ENCODE measurements around the gene MEX3D. TPM values are rescaled to one million over a fixed set of nuclear protein-coding genes. Genes with fewer than 3 reads are reported as not detected.
A peak's percentile ranks its signal among the peaks of the same experiment; 100 is the strongest.

MEX3D gene
- total RNA-seq = 33.0 and 40.1 TPM in 2 replicates
- 5.3 and 6.3 TPM in 2 replicates for polyA plus RNA-seq
- polyA plus RNA-seq (2012) = 10.3 and 15.2 TPM in 2 replicates
- 3.8 and 4.1 TPM in 2 replicates for polyA minus RNA-seq (ENCODE audit: low replicate concordance)

DNA sequence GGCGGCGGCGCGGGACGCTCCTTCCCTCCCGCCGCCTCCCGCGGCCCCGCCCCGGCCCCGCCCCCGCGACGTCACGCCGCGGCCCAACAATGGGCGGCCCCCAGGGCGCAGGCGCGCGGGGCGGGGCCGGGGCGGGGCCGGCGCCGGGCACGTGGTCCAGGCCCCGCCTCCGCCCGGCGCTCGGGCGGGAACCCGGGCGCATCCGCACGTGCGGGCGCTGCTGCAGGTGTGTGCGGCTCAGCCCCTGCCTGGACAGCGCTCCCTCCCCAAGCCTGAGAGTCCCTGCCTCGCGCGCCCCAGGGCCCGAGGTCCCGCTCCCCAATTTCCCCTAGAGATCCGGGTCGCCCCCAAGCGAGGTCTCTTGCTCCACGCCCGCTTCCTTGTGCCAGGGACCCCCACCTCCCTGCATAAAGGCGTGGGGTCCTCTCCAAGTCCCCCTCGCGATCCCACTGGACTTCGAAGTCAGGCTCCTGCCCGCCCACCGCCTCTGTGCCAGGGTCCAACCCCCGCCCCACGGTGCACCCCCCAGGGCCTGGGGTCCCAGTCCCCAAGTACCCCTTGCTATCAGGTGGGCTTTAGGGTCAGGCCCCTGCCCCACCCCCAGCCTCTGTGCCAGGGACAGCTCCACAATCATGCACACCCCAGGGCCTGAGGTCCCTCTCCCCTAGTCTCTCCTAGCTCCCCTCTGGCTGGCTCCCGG, at the start of gene MEX3D:
Gene MEX3D (minus strand): TSS at position 6 of the 700 bp plus-strand sequence. CDS start 267 bp downstream, outside the sequence.
- Histone ChIP-seq H3K9ac (ENCODE audit: insufficient read depth, low read length) (peak within 1 kb of the TSS; percentile 89), H3K27ac (ENCODE audit: insufficient read depth, low read length) (peak within 1 kb of the TSS; percentile 83), H3K4me2 (ENCODE audit: extremely low read depth, insufficient read depth, low read length) (no peak within 1 kb of the TSS), H2AFZ (ENCODE audit: low read length) (no peak within 1 kb of the TSS), H3K9me3 (ENCODE audit: control insufficient read depth, insufficient read depth, low read depth, low read length) (no peaks in the 10 kb centered on the region), H3K4me3 (replicated peaks in 1 of 4; ENCODE audit: control extremely low read depth in 1 of 4, insufficient read depth in 1 of 4, low read depth in 3 of 4, low read length in 4 of 4) (peak within 1 kb of the TSS; percentile 42 to 84 (median 62)), H3K27me3 (ENCODE audit: control insufficient read depth, insufficient read depth, low read length) (no peaks in the 10 kb centered on the region), H3K4me1 (ENCODE audit: control insufficient read depth, extremely low read depth, insufficient read depth, low read length) (peaks cover 7% of the 10 kb centered on the region), H4K20me1 (ENCODE audit: control insufficient read depth, extremely low read depth, insufficient read depth, low read length) (no peaks in the 10 kb centered on the region), H3K36me3 (ENCODE audit: control insufficient read depth, insufficient read depth, low read length) (no peaks in the 10 kb centered on the region), H3K79me2 (ENCODE audit: control insufficient read depth, insufficient read depth, low read length) (peaks cover 34% of the 10 kb centered on the region)
- no peak for TF ChIP-seq EZH2 (IDR thresholded peaks at IDR 0.05; ENCODE audit: low read length, missing control alignments)
- TF ChIP-seq, protein P1, sequence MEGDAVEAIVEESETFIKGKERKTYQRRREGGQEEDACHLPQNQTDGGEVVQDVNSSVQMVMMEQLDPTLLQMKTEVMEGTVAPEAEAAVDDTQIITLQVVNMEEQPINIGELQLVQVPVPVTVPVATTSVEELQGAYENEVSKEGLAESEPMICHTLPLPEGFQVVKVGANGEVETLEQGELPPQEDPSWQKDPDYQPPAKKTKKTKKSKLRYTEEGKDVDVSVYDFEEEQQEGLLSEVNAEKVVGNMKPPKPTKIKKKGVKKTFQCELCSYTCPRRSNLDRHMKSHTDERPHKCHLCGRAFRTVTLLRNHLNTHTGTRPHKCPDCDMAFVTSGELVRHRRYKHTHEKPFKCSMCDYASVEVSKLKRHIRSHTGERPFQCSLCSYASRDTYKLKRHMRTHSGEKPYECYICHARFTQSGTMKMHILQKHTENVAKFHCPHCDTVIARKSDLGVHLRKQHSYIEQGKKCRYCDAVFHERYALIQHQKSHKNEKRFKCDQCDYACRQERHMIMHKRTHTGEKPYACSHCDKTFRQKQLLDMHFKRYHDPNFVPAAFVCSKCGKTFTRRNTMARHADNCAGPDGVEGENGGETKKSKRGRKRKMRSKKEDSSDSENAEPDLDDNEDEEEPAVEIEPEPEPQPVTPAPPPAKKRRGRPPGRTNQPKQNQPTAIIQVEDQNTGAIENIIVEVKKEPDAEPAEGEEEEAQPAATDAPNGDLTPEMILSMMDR (conservative IDR thresholded peaks at IDR 0.05 in 1 of 2, IDR thresholded peaks at IDR 0.05 in 1 of 2; ENCODE audit: low read depth in 1 of 2, low read length in 2 of 2) = no peak
- DNase-seq (ENCODE audit: low read depth in 2 of 2) = peak; percentile 43 to 54

DNA sequence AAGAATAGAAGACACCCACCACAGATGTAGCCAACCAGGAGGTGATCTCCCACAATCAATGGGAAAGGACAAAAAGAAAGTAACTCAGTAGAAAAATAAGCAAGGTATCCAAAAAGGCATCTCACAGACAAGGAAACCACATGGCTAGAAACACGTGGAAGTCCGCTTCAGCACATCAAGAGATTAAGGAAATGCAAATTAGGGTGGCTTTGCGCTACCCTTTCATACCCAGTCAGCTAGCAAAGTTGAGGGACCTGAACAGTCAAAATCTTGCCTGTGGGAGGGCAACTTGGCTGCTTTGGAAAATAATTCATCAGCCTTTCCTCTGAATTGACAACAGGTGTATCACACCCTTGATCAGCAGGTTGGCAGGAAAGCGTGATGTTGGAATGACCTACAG, 48.8 kb upstream of the MEX3D start:
- H3K4me2 ChIP-seq (ENCODE audit: extremely low read depth, insufficient read depth, low read length) = no peak overlapping the region
- no peaks in the 10 kb centered on the region for H3K9me3 ChIP-seq (ENCODE audit: control insufficient read depth, insufficient read depth, low read depth, low read length)
- no peak overlapping the region for H3K4me3 ChIP-seq (replicated peaks in 1 of 4; ENCODE audit: control extremely low read depth in 1 of 4, insufficient read depth in 1 of 4, low read depth in 3 of 4, low read length in 4 of 4)
- no peak for DNase-seq (ENCODE audit: low read depth in 2 of 2)
- H4K20me1 ChIP-seq (ENCODE audit: control insufficient read depth, extremely low read depth, insufficient read depth, low read length) = no peaks in the 10 kb centered on the region
- no peak for TF ChIP-seq EZH2 (IDR thresholded peaks at IDR 0.05; ENCODE audit: low read length, missing control alignments)
- no peak overlapping the region for H2AFZ ChIP-seq (ENCODE audit: low read length)
- no peak overlapping the region for H3K27ac ChIP-seq (ENCODE audit: insufficient read depth, low read length)
- peaks cover 40% of the 10 kb centered on the region for H3K36me3 ChIP-seq (ENCODE audit: control insufficient read depth, insufficient read depth, low read length)
- H3K79me2 ChIP-seq (ENCODE audit: control insufficient read depth, insufficient read depth, low read length) = no peaks in the 10 kb centered on the region
- no peaks in the 10 kb centered on the region for H3K27me3 ChIP-seq (ENCODE audit: control insufficient read depth, insufficient read depth, low read length)
- H3K9ac ChIP-seq (ENCODE audit: insufficient read depth, low read length) = no peak overlapping the region
- H3K4me1 ChIP-seq (ENCODE audit: control insufficient read depth, extremely low read depth, insufficient read depth, low read length) = no peaks in the 10 kb centered on the region

DNA sequence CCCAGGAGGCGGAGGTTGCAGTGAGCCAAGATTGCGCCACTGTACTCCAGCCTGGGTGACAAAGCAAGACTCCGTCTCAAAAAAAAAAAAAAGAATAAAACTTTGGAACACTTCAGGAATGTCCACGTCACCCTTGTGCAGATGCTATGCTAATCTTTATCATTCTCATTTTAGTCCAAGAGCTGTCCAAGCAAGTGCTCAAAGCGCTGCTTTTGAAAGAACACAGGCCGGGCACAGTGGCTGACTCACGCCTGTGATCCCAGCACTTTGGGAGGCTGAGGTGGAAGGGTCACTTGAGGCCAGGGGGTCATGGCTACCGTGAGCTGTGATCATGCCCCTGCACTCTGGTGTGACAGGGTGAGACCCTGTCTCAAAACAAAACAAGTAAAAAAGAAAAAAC, 48.3 kb upstream of the MEX3D start:
- DNase-seq (ENCODE audit: low read depth in 2 of 2) = peak; percentile 36 to 60

More for the DNA sequence above, 48.3 kb upstream of the MEX3D start:
- Histone ChIP-seq H3K79me2 (ENCODE audit: control insufficient read depth, insufficient read depth, low read length) (no peaks in the 10 kb centered on the region), H3K9me3 (ENCODE audit: control insufficient read depth, insufficient read depth, low read depth, low read length) (no peaks in the 10 kb centered on the region), H3K4me1 (ENCODE audit: control insufficient read depth, extremely low read depth, insufficient read depth, low read length) (no peaks in the 10 kb centered on the region), H3K27me3 (ENCODE audit: control insufficient read depth, insufficient read depth, low read length) (no peaks in the 10 kb centered on the region), H3K4me2 (ENCODE audit: extremely low read depth, insufficient read depth, low read length) (no peak overlapping the region), H2AFZ (ENCODE audit: low read length) (no peak overlapping the region), H3K27ac (ENCODE audit: insufficient read depth, low read length) (no peak overlapping the region), H4K20me1 (ENCODE audit: control insufficient read depth, extremely low read depth, insufficient read depth, low read length) (no peaks in the 10 kb centered on the region), H3K36me3 (ENCODE audit: control insufficient read depth, insufficient read depth, low read length) (peaks cover 41% of the 10 kb centered on the region), H3K9ac (ENCODE audit: insufficient read depth, low read length) (no peak overlapping the region), H3K4me3 (replicated peaks in 1 of 4; ENCODE audit: control extremely low read depth in 1 of 4, insufficient read depth in 1 of 4, low read depth in 3 of 4, low read length in 4 of 4) (no peak overlapping the region)
- no peak for TF ChIP-seq EZH2 (IDR thresholded peaks at IDR 0.05; ENCODE audit: low read length, missing control alignments)
- TF ChIP-seq, protein P1 (conservative IDR thresholded peaks at IDR 0.05 in 1 of 2, IDR thresholded peaks at IDR 0.05 in 1 of 2; ENCODE audit: low read depth in 1 of 2, low read length in 2 of 2) = no peak

Data from fibroblast of lung (primary cell).